SK-N-DZ (cell line): ENCODE data around the gene PLCD3.

Experiments used
- DNase-seq: peaks from one replicate; pipeline ENCODE4 v3.0.0-alpha.2; 2015; ENCODE audit warnings: low spot score

Gene PLCD3

GRCh38 chr17:45150911-45151809, 18.8 kb upstream of the PLCD3 start:
- no peak for DNase-seq

GRCh38 chr17:45149669-45150664, 17.7 kb upstream of the PLCD3 start:
- no peak for DNase-seq

DNA sequence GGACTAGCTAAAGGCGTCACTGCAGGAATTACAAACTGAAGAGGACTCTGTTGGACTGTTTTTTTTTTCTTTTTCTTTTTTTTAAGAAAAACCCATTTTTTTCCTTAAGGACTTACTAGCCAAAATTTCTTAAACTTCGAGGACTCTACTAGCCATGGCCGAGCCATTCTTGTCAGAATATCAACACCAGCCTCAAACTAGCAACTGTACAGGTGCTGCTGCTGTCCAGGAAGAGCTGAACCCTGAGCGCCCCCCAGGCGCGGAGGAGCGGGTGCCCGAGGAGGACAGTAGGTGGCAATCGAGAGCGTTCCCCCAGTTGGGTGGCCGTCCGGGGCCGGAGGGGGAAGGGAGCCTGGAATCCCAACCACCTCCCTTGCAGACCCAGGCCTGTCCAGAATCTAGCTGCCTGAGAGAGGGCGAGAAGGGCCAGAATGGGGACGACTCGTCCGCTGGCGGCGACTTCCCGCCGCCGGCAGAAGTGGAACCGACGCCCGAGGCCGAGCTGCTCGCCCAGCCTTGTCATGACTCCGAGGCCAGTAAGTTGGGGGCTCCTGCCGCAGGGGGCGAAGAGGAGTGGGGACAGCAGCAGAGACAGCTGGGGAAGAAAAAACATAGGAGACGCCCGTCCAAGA, 16.8 kb upstream of the PLCD3 start:
- DNase-seq: peak; percentile 91

DNA sequence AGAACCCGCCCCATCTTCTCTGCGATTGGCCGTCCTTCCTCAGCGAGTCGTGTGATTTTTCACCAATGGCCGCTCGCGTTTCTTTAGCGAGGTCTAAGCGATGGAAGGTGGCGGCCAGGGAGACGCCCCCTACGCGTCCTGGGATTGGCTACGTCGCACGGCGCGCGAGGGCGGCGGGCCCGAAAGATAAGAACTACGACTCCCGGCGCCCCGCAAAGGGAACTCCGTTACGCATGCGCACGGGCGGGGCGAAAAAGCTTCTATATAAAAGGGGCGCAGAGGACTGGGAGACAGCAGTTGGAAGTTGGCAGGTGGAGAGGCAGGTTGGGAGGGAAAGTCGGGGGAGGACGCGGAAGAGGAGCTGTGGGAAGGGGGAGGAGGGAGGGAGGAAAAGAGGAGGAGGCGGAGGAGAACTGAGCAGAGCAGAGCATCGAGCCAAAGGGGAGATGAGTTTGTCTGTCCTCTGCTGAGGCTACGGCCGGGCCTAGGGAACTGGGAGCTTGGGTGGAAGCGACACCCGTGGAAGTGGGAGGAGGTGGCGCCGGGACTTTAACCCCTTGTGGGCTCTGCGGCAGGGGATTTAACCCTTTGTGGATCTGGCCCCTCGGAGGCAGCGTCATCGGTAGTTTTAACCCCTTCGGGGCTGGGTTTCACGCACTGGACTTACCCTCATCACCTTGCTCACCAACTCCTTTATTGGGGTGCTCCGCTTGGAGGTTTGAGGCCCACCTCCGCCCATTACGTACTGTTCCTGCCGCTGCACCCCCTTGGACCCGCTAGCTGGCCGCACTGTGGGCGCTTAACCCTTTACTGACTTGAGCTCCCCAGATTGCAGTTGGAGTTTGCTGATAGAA, 16.1 kb upstream of the PLCD3 start, which contains the start of gene HEXIM1:
Gene HEXIM1, plus strand, starts transcription at position 293 of the 854 bp plus-strand sequence. CDS start 716 bp downstream, outside the sequence.
- DNase-seq: peak; percentile 100

DNA sequence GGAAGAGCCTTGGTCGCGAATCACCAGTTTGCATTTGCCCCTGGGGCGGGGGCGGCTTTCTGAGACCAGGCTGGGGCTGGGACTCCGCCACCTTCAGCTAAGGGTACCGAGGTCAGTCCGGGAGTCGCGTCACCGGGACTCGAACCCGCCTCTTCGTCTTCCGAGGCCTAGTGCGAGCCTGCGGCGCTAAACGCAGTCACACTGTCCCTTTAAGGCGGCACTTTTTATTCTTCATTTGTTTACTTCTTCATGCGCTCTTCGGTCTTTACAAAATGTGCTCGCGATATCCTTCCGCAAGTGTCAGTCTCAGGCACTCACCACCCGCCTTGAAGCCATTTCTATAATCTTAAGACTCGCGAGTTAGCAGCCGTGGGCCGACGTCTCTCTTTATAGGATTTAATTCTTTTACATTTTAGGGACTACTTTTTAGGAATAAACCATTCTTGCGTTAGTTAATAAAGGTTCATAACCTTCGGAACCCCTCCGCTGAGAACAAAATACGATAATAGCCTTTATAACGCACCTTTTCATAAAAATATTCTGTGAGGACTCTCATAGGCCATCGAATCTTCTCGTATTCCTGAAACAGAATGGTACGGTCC, 15.4 kb upstream of the PLCD3 start:
- peak; percentile 99 for DNase-seq

DNA sequence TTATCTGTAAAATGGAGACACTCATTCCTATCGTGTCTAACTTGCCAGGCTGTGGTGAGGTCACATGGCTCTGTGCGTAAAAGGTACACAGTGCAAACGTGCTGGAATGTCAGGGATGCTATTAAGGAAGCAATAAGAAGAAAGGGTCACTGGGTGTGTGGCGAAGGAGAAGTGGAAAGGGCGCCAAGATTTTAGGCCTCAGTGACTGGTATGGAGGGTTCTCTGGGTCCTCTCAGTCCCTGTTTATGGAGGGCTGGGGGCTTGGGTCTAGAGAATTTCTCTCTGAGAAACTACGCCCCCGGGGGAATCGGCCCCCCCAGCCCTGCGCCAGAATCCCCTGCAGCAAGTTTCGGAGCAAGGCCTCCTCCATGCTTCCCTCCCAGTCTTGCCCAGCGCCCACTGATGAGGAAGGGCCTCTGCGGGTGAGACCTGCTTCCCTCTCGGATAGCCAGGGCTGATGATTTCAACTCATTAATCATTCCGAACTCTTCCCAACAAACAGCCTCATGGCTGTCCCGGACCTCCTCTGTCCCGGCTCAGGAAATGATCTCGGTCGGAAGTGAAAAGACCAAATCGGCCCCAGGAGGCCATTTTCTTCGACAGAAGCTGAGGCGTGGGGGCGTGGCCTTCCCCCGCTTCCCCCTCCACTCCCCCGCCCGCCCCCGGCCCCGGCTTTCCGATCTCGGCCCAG, 14.7 kb upstream of the PLCD3 start:
- peak; percentile 89 for DNase-seq

- DNase-seq: no peak
These were observed 14.2 kb upstream of the PLCD3 start for GRCh38 chr17:45146592-45146889.

DNA sequence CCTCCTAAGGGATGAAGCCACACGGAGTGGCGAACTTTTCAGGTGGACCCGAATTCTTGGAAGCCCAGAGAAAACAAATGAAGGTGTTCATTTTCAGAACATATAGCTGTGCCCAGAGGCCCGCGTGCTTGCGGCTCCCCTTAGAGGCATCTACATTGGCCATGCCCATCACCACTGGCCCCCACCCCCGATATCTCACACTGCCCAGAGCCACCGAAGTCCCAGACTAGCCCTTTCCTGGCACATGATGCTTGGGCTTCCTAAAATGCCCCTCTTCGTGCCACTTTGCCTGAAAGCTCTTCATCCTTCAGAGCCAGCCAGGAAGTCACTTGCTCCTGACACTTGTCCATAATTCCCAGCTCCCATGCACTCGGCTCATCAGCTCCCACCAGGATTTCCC, 13.9 kb upstream of the PLCD3 start:
- DNase-seq: no peak

DNA sequence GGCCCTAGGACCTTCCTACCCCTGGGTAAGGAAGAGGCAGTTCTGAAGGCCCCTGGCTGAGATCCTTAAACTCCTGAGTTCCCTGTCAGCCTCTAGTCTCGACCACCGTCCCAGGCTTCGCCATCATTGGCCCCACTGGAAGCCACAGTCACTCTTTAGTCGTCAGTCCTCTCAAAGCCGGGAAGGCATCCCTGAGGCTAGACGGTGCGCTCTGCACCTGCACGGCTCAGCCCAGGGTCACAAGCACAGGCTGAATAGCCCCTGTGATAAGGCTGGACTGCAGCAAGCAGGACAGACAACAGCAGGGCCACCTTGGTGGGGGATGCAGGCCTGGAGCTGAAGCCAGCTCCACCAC, 12.7 kb upstream of the PLCD3 start:
- DNase-seq: no peak

- no peak for DNase-seq
These were observed 12.1 kb upstream of the PLCD3 start for GRCh38 chr17:45144199-45145034.

GRCh38 chr17:45143767-45144198, 11.5 kb upstream of the PLCD3 start:
- DNase-seq: no peak

DNA sequence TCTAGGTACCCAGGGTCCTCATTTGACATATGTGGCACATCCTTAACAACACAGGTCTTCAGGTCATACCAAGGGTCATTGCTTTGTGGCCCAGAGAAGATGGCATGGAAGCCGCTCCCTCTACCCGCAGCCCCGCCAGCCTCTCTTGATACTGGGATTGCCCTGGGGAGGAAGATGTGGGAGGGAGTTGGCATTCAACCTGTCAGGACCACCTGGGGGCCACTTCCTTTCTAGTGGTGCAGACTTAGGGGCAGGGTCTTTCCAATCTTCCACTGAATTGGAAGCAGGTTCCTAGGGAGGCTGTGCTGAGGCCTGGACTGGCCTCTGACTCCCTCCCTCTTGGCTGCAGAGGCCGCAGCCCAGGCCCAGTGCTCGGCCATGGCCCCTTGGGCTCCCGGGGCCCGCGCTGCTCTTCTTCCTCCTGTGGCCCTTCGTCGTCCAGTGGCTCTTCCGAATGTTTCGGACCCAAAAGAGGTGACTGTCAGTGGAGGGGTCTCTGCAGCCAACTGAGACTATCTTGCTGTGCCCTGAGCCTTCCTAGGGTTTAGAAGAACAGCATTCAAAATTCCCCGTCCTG, 10.9 kb upstream of the PLCD3 start:
- no peak for DNase-seq

DNA sequence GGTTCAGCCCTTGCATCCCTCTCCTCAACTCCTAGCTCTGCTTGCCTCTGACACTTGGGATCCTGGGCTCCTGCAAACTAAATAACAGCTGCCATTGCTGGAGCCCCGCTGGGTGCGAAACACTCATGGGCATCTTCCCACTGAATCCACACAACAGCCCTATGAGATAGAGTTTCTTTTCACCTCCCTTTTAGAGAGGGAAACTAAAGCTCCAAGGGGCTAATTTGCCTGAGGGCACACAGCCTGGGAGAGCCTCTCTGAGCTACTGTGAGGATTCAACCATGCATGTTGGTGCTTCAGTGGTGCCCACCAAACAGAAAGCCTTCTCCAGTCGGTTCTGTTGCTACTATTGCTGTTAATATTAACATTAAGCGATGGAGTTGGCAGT, 7.2 kb upstream of the PLCD3 start:
- no peak for DNase-seq

DNA sequence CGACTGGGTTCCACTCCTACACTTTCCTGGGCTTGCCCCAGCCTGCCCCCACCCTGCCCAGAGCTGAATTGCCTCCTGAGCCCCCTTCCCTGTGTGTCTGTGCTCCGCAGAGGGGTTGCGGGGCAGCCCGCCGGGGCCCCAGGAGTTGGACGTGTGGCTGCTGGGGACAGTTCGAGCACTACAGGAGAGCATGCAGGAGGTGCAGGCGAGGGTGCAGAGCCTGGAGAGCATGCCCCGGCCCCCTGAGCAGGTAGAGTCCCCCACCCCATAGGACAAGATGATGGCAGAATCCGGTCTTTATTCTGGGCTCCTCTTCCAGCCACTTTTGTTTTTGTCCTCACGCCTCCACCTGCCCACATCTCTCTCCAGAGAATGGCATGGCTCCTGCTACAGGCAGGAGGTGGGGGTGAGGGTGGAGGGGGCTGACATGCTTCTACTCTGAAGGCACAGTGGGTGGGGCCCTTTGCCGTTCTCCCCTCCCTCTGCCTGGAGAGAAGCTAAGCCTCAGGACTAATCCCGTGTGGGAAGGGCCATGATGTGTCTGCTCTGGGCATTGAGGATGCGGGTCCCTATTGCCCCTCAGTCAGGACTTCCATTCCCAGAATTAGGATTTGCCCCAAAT, 6.7 kb upstream of the PLCD3 start:
- no peak for DNase-seq

GRCh38 chr17:45137561-45138305, 5.4 kb upstream of the PLCD3 start:
- DNase-seq: no peak

- DNase-seq: no peak
These were observed 4.7 kb upstream of the PLCD3 start for GRCh38 chr17:45136846-45137560.
